ENCODE results near the gene NAT14. TPM values are rescaled to one million over a fixed set of nuclear protein-coding genes. Genes with fewer than 3 reads are reported as not detected.
A peak's percentile ranks its signal among the peaks of the same experiment; 100 is the strongest.

NAT14 gene
- polyA plus RNA-seq, 2 donors = 4.2 to 6.8 TPM

GRCh38 chr19:55459950-55460657 lies 24.9 kb upstream of the NAT14 start:
- no peaks in the 10 kb centered on the region for H3K9me3 ChIP-seq (ENCODE audit: control insufficient read depth in 2 of 2, insufficient read depth in 1 of 2, low read depth in 1 of 2, low read length in 1 of 2)
- peaks cover 2 to 6% of the 10 kb centered on the region in 2 donors for H3K4me1 ChIP-seq (ENCODE audit: control insufficient read depth in 2 of 2, insufficient read depth in 2 of 2, low read length in 1 of 2)
- 28 to 29% methylated on average over 16 of the region's 16 CpGs for WGBS, 2 donors
- H3K27ac ChIP-seq (ENCODE audit: low read depth in 2 of 2, low read length in 1 of 2) = no peak overlapping the region
- H3K36me3 ChIP-seq (ENCODE audit: control insufficient read depth in 2 of 2, insufficient read depth in 2 of 2, low read length in 1 of 2) = peaks cover 0 to 6% of the 10 kb centered on the region in 2 donors
- no peak overlapping the region for H3K4me3 ChIP-seq (ENCODE audit: low read depth in 1 of 2, low read length in 2 of 2)
- H3K27me3 ChIP-seq (ENCODE audit: control insufficient read depth in 1 of 2, insufficient read depth in 2 of 2, low read length in 2 of 2) = no peaks in the 10 kb centered on the region

GRCh38 chr19:55460670-55461258 lies 24.2 kb upstream of the NAT14 start:
- 6 to 7% methylated on average over 24 of the region's 24 CpGs for WGBS, 2 donors
- H3K36me3 ChIP-seq (ENCODE audit: control insufficient read depth in 2 of 2, insufficient read depth in 2 of 2, low read length in 1 of 2) = peaks cover 0 to 6% of the 10 kb centered on the region in 2 donors
- peak overlapping the region; percentile 85 to 87 for H3K4me3 ChIP-seq (ENCODE audit: low read depth in 1 of 2, low read length in 2 of 2)
- no peaks in the 10 kb centered on the region for H3K27me3 ChIP-seq (ENCODE audit: control insufficient read depth in 1 of 2, insufficient read depth in 2 of 2, low read length in 2 of 2)
- H3K9me3 ChIP-seq (ENCODE audit: control insufficient read depth in 2 of 2, insufficient read depth in 1 of 2, low read depth in 1 of 2, low read length in 1 of 2) = no peaks in the 10 kb centered on the region
- H3K27ac ChIP-seq (ENCODE audit: low read depth in 2 of 2, low read length in 1 of 2) = peak overlapping the region; percentile 85 to 97
- H3K4me1 ChIP-seq (ENCODE audit: control insufficient read depth in 2 of 2, insufficient read depth in 2 of 2, low read length in 1 of 2) = peaks cover 2 to 6% of the 10 kb centered on the region in 2 donors

GRCh38 chr19:55461259-55461973 lies 23.6 kb upstream of the NAT14 start, which contains the start of gene ISOC2:
Gene ISOC2, minus strand, starts transcription at chr19:55461642. Its CDS starts 5,156 bp downstream, at chr19:55456486.
- 0 to 1% methylated on average over 48 to 54 of the region's 54 CpGs for WGBS, 2 donors
- H3K36me3 ChIP-seq (ENCODE audit: control insufficient read depth in 2 of 2, insufficient read depth in 2 of 2, low read length in 1 of 2) = peaks cover 0 to 2% of the 10 kb centered on the region in 2 donors
- H3K27ac ChIP-seq (ENCODE audit: low read depth in 2 of 2, low read length in 1 of 2) = peak within 1 kb of the TSS; percentile 85 to 97
- peaks cover 2 to 6% of the 10 kb centered on the region in 2 donors for H3K4me1 ChIP-seq (ENCODE audit: control insufficient read depth in 2 of 2, insufficient read depth in 2 of 2, low read length in 1 of 2)
- no peaks in the 10 kb centered on the region for H3K9me3 ChIP-seq (ENCODE audit: control insufficient read depth in 2 of 2, insufficient read depth in 1 of 2, low read depth in 1 of 2, low read length in 1 of 2)
- H3K4me3 ChIP-seq (ENCODE audit: low read depth in 1 of 2, low read length in 2 of 2) = peak within 1 kb of the TSS; percentile 85 to 87
- H3K27me3 ChIP-seq (ENCODE audit: control insufficient read depth in 1 of 2, insufficient read depth in 2 of 2, low read length in 2 of 2) = no peaks in the 10 kb centered on the region

GRCh38 chr19:55461974-55462626 lies 22.9 kb upstream of the NAT14 start:
- H3K9me3 ChIP-seq (ENCODE audit: control insufficient read depth in 2 of 2, insufficient read depth in 1 of 2, low read depth in 1 of 2, low read length in 1 of 2) = no peaks in the 10 kb centered on the region
- no peaks in the 10 kb centered on the region for H3K36me3 ChIP-seq (ENCODE audit: control insufficient read depth in 2 of 2, insufficient read depth in 2 of 2, low read length in 1 of 2)
- peak overlapping the region; percentile 68 to 85 for H3K4me3 ChIP-seq (ENCODE audit: low read depth in 1 of 2, low read length in 2 of 2)
- WGBS, 2 donors = 12% methylated on average over 26 to 27 of the region's 27 CpGs
- peaks cover 2 to 6% of the 10 kb centered on the region in 2 donors for H3K4me1 ChIP-seq (ENCODE audit: control insufficient read depth in 2 of 2, insufficient read depth in 2 of 2, low read length in 1 of 2)
- no peaks in the 10 kb centered on the region for H3K27me3 ChIP-seq (ENCODE audit: control insufficient read depth in 1 of 2, insufficient read depth in 2 of 2, low read length in 2 of 2)
- peak overlapping the region; percentile 74 to 80 for H3K27ac ChIP-seq (ENCODE audit: low read depth in 2 of 2, low read length in 1 of 2)

- Histone ChIP-seq H3K4me1 (ENCODE audit: control insufficient read depth in 2 of 2, insufficient read depth in 2 of 2, low read length in 1 of 2) (peaks cover 2 to 6% of the 10 kb centered on the region in 2 donors), H3K4me3 (ENCODE audit: low read depth in 1 of 2, low read length in 2 of 2) (no peak overlapping the region), H3K36me3 (ENCODE audit: control insufficient read depth in 2 of 2, insufficient read depth in 2 of 2, low read length in 1 of 2) (no peaks in the 10 kb centered on the region), H3K27ac (ENCODE audit: low read depth in 2 of 2, low read length in 1 of 2) (no peak overlapping the region), H3K27me3 (ENCODE audit: control insufficient read depth in 1 of 2, insufficient read depth in 2 of 2, low read length in 2 of 2) (no peaks in the 10 kb centered on the region), H3K9me3 (ENCODE audit: control insufficient read depth in 2 of 2, insufficient read depth in 1 of 2, low read depth in 1 of 2, low read length in 1 of 2) (no peaks in the 10 kb centered on the region)
- WGBS, 2 donors = 85 to 88% methylated on average over 11 of the region's 11 CpGs
These were observed 22.3 kb upstream of the NAT14 start for GRCh38 chr19:55462722-55463121.

- H3K4me3 ChIP-seq (ENCODE audit: low read depth in 1 of 2, low read length in 2 of 2) = no peak overlapping the region
- no peak overlapping the region for H3K27ac ChIP-seq (ENCODE audit: low read depth in 2 of 2, low read length in 1 of 2)
- peaks cover 2 to 6% of the 10 kb centered on the region in 2 donors for H3K4me1 ChIP-seq (ENCODE audit: control insufficient read depth in 2 of 2, insufficient read depth in 2 of 2, low read length in 1 of 2)
- 73 to 76% methylated on average over 15 of the region's 15 CpGs for WGBS, 2 donors
- H3K36me3 ChIP-seq (ENCODE audit: control insufficient read depth in 2 of 2, insufficient read depth in 2 of 2, low read length in 1 of 2) = no peaks in the 10 kb centered on the region
- H3K9me3 ChIP-seq (ENCODE audit: control insufficient read depth in 2 of 2, insufficient read depth in 1 of 2, low read depth in 1 of 2, low read length in 1 of 2) = no peaks in the 10 kb centered on the region
- no peaks in the 10 kb centered on the region for H3K27me3 ChIP-seq (ENCODE audit: control insufficient read depth in 1 of 2, insufficient read depth in 2 of 2, low read length in 2 of 2)
These were observed 21.4 kb upstream of the NAT14 start for GRCh38 chr19:55463583-55464031.

- WGBS, 2 donors = 67 to 70% methylated on average over 23 of the region's 23 CpGs
- no peaks in the 10 kb centered on the region for H3K9me3 ChIP-seq (ENCODE audit: control insufficient read depth in 2 of 2, insufficient read depth in 1 of 2, low read depth in 1 of 2, low read length in 1 of 2)
- H3K27me3 ChIP-seq (ENCODE audit: control insufficient read depth in 1 of 2, insufficient read depth in 2 of 2, low read length in 2 of 2) = no peaks in the 10 kb centered on the region
- H3K4me3 ChIP-seq (ENCODE audit: low read depth in 1 of 2, low read length in 2 of 2) = no peak overlapping the region
- H3K4me1 ChIP-seq (ENCODE audit: control insufficient read depth in 2 of 2, insufficient read depth in 2 of 2, low read length in 1 of 2) = peaks cover 2 to 6% of the 10 kb centered on the region in 2 donors
- H3K27ac ChIP-seq (ENCODE audit: low read depth in 2 of 2, low read length in 1 of 2) = no peak overlapping the region
- no peaks in the 10 kb centered on the region for H3K36me3 ChIP-seq (ENCODE audit: control insufficient read depth in 2 of 2, insufficient read depth in 2 of 2, low read length in 1 of 2)
These were observed 20.8 kb upstream of the NAT14 start for GRCh38 chr19:55464039-55464661.

- no peak within 1 kb of the TSS for H3K27ac ChIP-seq (ENCODE audit: low read depth in 2 of 2, low read length in 1 of 2)
- H3K27me3 ChIP-seq (ENCODE audit: control insufficient read depth in 1 of 2, insufficient read depth in 2 of 2, low read length in 2 of 2) = no peaks in the 10 kb centered on the region
- H3K9me3 ChIP-seq (ENCODE audit: control insufficient read depth in 2 of 2, insufficient read depth in 1 of 2, low read depth in 1 of 2, low read length in 1 of 2) = no peaks in the 10 kb centered on the region
- H3K4me1 ChIP-seq (ENCODE audit: control insufficient read depth in 2 of 2, insufficient read depth in 2 of 2, low read length in 1 of 2) = peaks cover 1 to 4% of the 10 kb centered on the region in 2 donors
- WGBS, 2 donors = 68 to 75% methylated on average over 14 of the region's 14 CpGs
- H3K36me3 ChIP-seq (ENCODE audit: control insufficient read depth in 2 of 2, insufficient read depth in 2 of 2, low read length in 1 of 2) = no peaks in the 10 kb centered on the region
- H3K4me3 ChIP-seq (ENCODE audit: low read depth in 1 of 2, low read length in 2 of 2) = no peak within 1 kb of the TSS
These were observed 20.3 kb upstream of the NAT14 start, which contains the start of gene C19orf85 for GRCh38 chr19:55464662-55465054. Gene C19orf85, minus strand, starts transcription at chr19:55464751. Its CDS starts 197 bp downstream, at chr19:55464554.
